ENCODE measurements around the gene TANC1. TPM values are rescaled to one million over a fixed set of nuclear protein-coding genes. Genes with fewer than 3 reads are reported as not detected.

The TANC1 gene
- total RNA-seq, 2 donors from 2014 or later = 2.9 to 9.5 TPM

DNA sequence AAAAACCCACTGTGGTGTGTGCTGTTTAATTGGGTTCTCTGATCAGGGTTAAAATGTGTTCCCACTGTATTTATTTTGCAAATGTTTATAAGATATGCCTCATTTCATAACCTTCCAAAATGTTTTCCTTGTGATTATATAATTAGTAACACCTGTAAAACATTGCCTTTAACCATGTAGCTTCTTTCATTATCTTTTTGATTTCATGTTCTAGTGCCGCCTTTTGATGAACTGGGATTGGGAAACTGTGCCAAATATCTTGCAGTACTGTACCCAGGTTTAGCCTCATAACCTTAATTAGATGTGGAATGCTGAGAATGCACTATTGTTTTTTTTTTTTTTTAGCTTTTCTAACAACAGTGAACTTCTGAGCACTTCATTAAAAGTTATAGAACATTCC is 96.9 kb downstream of the TANC1 start:
- peak overlapping the region; percentile 84 for H3K27ac Mint-ChIP-seq
- Histone ChIP-seq H3K27ac (ENCODE audit: low read depth, low read length) (peak overlapping the region; percentile 62), H3K4me1 (ENCODE audit: control insufficient read depth, insufficient read depth, low read length) (peaks cover 19% of the 10 kb centered on the region), H3K36me3 (ENCODE audit: control insufficient read depth, insufficient read depth, low read length) (peaks cover 48% of the 10 kb centered on the region), H3K9ac (ENCODE audit: extremely low read depth, low read length, poor library complexity, severe bottlenecking) (no peak overlapping the region), H3K27me3 (ENCODE audit: control insufficient read depth, insufficient read depth, low read length, poor library complexity, severe bottlenecking) (no peaks in the 10 kb centered on the region), H3K9me3 (ENCODE audit: control insufficient read depth, low read length) (no peaks in the 10 kb centered on the region), H3K4me3 (ENCODE audit: low read length) (peak overlapping the region; percentile 57)
- H3K27me3 Mint-ChIP-seq (ENCODE audit: insufficient read depth) = no peaks in the 10 kb centered on the region
- peak overlapping the region; percentile 20 for H3K4me3 Mint-ChIP-seq
- 86% methylated on average over 1 of the region's 1 CpG; no CpG with 5 or more reads in 1 of the 2 experiments for WGBS, 2 experiments (ENCODE audit: insufficient coverage in 1 of 2, insufficient read length in 1 of 2)
- H3K9me3 Mint-ChIP-seq = no peaks in the 10 kb centered on the region
- no peaks in the 10 kb centered on the region for H3K36me3 Mint-ChIP-seq (ENCODE audit: low read depth)
- no peak for DNase-seq
- TF ChIP-seq, protein P1, sequence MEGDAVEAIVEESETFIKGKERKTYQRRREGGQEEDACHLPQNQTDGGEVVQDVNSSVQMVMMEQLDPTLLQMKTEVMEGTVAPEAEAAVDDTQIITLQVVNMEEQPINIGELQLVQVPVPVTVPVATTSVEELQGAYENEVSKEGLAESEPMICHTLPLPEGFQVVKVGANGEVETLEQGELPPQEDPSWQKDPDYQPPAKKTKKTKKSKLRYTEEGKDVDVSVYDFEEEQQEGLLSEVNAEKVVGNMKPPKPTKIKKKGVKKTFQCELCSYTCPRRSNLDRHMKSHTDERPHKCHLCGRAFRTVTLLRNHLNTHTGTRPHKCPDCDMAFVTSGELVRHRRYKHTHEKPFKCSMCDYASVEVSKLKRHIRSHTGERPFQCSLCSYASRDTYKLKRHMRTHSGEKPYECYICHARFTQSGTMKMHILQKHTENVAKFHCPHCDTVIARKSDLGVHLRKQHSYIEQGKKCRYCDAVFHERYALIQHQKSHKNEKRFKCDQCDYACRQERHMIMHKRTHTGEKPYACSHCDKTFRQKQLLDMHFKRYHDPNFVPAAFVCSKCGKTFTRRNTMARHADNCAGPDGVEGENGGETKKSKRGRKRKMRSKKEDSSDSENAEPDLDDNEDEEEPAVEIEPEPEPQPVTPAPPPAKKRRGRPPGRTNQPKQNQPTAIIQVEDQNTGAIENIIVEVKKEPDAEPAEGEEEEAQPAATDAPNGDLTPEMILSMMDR (conservative IDR thresholded peaks at IDR 0.05) = no peak
- peaks cover 41% of the 10 kb centered on the region for H3K4me1 Mint-ChIP-seq

DNA sequence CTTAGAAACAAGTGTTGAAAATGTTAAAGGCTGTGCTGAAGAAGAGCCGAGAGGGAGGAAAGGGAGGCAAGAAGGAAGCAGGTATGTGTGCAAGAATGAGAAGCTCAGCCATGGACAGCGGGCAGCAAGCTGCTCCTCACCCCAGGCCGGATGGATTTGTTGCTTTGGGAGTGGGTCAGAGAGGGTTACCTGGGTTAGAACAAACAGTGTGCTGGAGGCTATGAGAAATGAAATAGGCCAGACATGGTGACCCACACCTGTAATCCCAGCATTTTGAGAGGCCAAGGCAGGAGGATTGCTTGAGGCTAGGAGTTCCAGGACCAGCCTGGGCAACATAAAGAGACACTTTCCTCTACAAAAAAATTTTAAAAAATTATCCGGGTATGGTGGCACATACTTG is 97.5 kb downstream of the TANC1 start:
- H3K9me3 Mint-ChIP-seq = no peaks in the 10 kb centered on the region
- H3K4me3 Mint-ChIP-seq = no peak overlapping the region
- WGBS, 2 experiments (ENCODE audit: insufficient coverage in 1 of 2, insufficient read length in 1 of 2) = 85 to 86% methylated on average over 2 to 4 of the region's 4 CpGs
- Histone ChIP-seq H3K9ac (ENCODE audit: extremely low read depth, low read length, poor library complexity, severe bottlenecking) (no peak overlapping the region), H3K4me1 (ENCODE audit: control insufficient read depth, insufficient read depth, low read length) (peaks cover 17% of the 10 kb centered on the region), H3K27me3 (ENCODE audit: control insufficient read depth, insufficient read depth, low read length, poor library complexity, severe bottlenecking) (no peaks in the 10 kb centered on the region), H3K36me3 (ENCODE audit: control insufficient read depth, insufficient read depth, low read length) (peaks cover 52% of the 10 kb centered on the region), H3K4me3 (ENCODE audit: low read length) (peak overlapping the region; percentile 57), H3K9me3 (ENCODE audit: control insufficient read depth, low read length) (no peaks in the 10 kb centered on the region), H3K27ac (ENCODE audit: low read depth, low read length) (no peak overlapping the region)
- H3K27ac Mint-ChIP-seq = peak overlapping the region; percentile 5
- TF ChIP-seq, protein P1 (conservative IDR thresholded peaks at IDR 0.05) = no peak
- H3K4me1 Mint-ChIP-seq = peaks cover 36% of the 10 kb centered on the region
- no peaks in the 10 kb centered on the region for H3K36me3 Mint-ChIP-seq (ENCODE audit: low read depth)
- H3K27me3 Mint-ChIP-seq (ENCODE audit: insufficient read depth) = no peaks in the 10 kb centered on the region
- DNase-seq = no peak

DNA sequence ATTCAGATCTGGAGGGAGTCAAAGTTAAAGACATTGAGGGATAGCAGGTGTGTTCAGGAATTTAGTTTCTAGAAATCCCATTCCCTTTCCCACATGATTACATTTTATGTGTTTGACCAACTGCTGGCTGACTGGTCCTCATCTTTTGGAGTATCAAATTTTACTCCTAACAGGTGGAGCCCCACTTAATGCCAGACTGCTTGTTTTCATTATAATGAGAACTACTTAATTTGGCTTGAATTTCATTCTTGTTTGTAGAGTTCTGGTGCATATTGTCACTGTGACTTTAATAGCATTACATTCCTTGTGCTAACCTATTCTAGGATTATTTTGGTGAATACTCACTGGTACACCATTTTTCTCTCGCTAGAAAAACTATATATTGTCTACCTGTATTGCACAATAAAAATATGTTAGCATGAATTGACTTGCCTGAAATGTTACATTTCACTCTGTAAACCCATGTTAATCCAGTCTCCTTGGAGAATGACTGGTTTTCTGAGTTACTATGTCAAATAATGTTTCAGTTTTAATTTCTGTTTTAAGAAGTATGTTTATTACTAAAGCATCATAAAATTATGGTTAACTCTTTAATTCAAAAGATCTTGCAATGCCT is 98.2 kb downstream of the TANC1 start:
- Mint-ChIP-seq H3K27me3 (ENCODE audit: insufficient read depth) (no peaks in the 10 kb centered on the region), H3K27ac (no peak overlapping the region), H3K4me1 (peaks cover 30% of the 10 kb centered on the region), H3K4me3 (no peak overlapping the region), H3K9me3 (no peaks in the 10 kb centered on the region), H3K36me3 (ENCODE audit: low read depth) (no peaks in the 10 kb centered on the region)
- Histone ChIP-seq H3K9ac (ENCODE audit: extremely low read depth, low read length, poor library complexity, severe bottlenecking) (no peak overlapping the region), H3K4me1 (ENCODE audit: control insufficient read depth, insufficient read depth, low read length) (peaks cover 17% of the 10 kb centered on the region), H3K27me3 (ENCODE audit: control insufficient read depth, insufficient read depth, low read length, poor library complexity, severe bottlenecking) (no peaks in the 10 kb centered on the region), H3K27ac (ENCODE audit: low read depth, low read length) (no peak overlapping the region), H3K9me3 (ENCODE audit: control insufficient read depth, low read length) (no peaks in the 10 kb centered on the region), H3K36me3 (ENCODE audit: control insufficient read depth, insufficient read depth, low read length) (peaks cover 47% of the 10 kb centered on the region), H3K4me3 (ENCODE audit: low read length) (no peak overlapping the region)
- WGBS, 2 experiments (ENCODE audit: insufficient coverage in 1 of 2, insufficient read length in 1 of 2) = 89% methylated on average over 1 of the region's 1 CpG; no CpG with 5 or more reads in 1 of the 2 experiments
- TF ChIP-seq, protein P1 (conservative IDR thresholded peaks at IDR 0.05) = no peak
- no peak for DNase-seq
